HFFc6 (cell line): Measurements from ENCODE around the gene SYN1. TPM values are rescaled to one million over a fixed set of nuclear protein-coding genes. Genes with fewer than 3 reads are reported as not detected.
A peak's percentile ranks its signal among the peaks of the same experiment; 100 is the strongest.

Experiments
- DNase-seq: peaks from one replicate; pipeline ENCODE4 v3.0.0-alpha.2; 2018
- H3K27ac Mint-ChIP-seq: 2 replicates; pipeline ENCODE4 v1.8.0; 2020; ENCODE audit warnings: mild to moderate bottlenecking, mixed read lengths
- H3K27me3 Mint-ChIP-seq: 2 replicates; pipeline ENCODE4 v1.8.0; 2021; ENCODE audit warnings: mild to moderate bottlenecking, moderate library complexity, mixed read lengths; ENCODE audit not compliant: insufficient read depth
- H3K36me3 Mint-ChIP-seq: 2 replicates; pipeline ENCODE4 v1.8.0; 2021; ENCODE audit warnings: low read depth, mixed read lengths
- H3K4me1 Mint-ChIP-seq: 2 replicates; pipeline ENCODE4 v1.8.0; 2020; ENCODE audit warnings: low read depth, mixed read lengths
- H3K4me3 Mint-ChIP-seq: 2 replicates; pipeline ENCODE4 v1.8.0; 2020; ENCODE audit warnings: mild to moderate bottlenecking, moderate library complexity, mixed read lengths
- H3K9me3 Mint-ChIP-seq: 2 replicates; pipeline ENCODE4 v1.8.0; 2020; ENCODE audit warnings: mild to moderate bottlenecking, mixed read lengths
- CTCF ChIP-seq: fragments of 200-600 bp; sonication (generic); IDR thresholded peaks from 2 replicates; pipeline ENCODE4 v1.5.0; 2021; ENCODE audit warnings: antibody characterized with exemption, mild to moderate bottlenecking
- total RNA-seq, 6 experiments: library from RNA; stranded (reverse); fragmentation: NEBNext Ultra II Directional; extraction: Animal tissue kit (Norgen Biotek cat#: 25700); gene quantifications; 2 replicates in 1 of 6; 3 replicates in 5 of 6; pipeline ENCODE4 v1.2.3, GENCODE V29; 2021

Gene SYN1
- total RNA-seq, 6 experiments from 2014 or later, result 0.13 to 0.31 (median 0.19) TPM; not detected in 1

GRCh38 chrX:47581731-47582647 is 37.7 kb downstream of the SYN1 start, which contains the start of gene TIMP1:
TIMP1 (plus strand) TSS chrX:47582436; CDS start chrX:47583416, 980 bp downstream.
- Mint-ChIP-seq H3K4me3 (peak within 1 kb of the TSS; percentile 90), H3K36me3 (peaks cover 13% of the 10 kb centered on the region), H3K27me3 (peaks cover 4% of the 10 kb centered on the region), H3K9me3 (no peaks in the 10 kb centered on the region), H3K4me1 (peaks cover 60% of the 10 kb centered on the region), H3K27ac (peak within 1 kb of the TSS; percentile 89)
- peak; percentile 91 for DNase-seq
- 0 out of 2 replicates have a peak, but pooled peaks have one; percentile 7 for TF ChIP-seq CTCF

DNA sequence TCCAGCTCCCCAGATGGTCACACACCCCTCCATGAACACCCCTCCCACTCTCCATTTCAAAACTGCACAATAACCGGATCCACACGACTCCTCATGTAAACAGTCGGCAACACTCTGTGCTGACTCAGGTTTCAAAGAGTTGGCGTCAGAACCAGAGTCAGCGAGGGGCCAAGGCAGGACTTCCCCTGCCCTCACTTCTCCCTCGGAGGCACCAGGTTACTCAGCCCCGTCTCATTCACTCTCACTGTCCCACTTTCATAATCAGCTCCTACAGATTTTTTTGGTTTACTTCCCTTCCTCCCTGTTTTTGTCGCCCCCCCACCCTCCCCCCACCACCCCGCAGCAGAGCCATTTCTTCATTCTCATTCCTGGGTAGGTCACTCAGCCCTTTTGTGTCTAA is 40.1 kb downstream of the SYN1 start:
- Mint-ChIP-seq H3K27me3 (peaks cover 2% of the 10 kb centered on the region; the same call in 1 of the 2 replicates), H3K36me3 (peaks cover 9% of the 10 kb centered on the region), H3K9me3 (no peaks in the 10 kb centered on the region), H3K27ac (peak overlapping the region; percentile 95), H3K4me1 (peaks cover 53% of the 10 kb centered on the region), H3K4me3 (peak overlapping the region; percentile 81)
- TF ChIP-seq CTCF, result no peak
- peak; percentile 40 for DNase-seq

DNA sequence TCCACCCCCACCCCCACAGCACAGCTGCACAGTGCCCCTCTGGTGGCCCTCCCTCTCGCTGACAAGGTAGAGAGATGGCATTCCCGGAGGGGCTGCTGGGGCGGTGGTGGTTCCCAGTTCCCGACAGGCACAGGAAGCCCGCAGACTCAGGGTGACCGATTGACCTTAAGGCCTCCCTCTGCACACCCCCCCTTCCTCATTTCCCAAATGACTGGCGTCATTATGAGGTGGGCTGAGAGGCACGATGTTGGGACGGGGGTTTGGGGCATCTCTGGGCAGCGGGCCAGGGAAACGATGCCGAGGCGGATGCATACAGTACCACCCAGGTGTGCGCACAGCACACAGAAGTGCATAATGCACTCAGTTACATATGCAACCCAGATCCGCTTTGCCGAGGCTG is 41.0 kb downstream of the SYN1 start:
- no peaks in the 10 kb centered on the region for H3K9me3 Mint-ChIP-seq
- peaks cover 2% of the 10 kb centered on the region; the same call in 1 of the 2 replicates for H3K27me3 Mint-ChIP-seq
- no peak for DNase-seq
- H3K36me3 Mint-ChIP-seq, result peaks cover 4% of the 10 kb centered on the region
- H3K4me1 Mint-ChIP-seq, result peaks cover 46% of the 10 kb centered on the region
- H3K4me3 Mint-ChIP-seq, result no peak overlapping the region
- no peak overlapping the region; the same call in 1 of the 2 replicates for H3K27ac Mint-ChIP-seq
- TF ChIP-seq CTCF, result no peak

GRCh38 chrX:47577901-47578300 is 41.8 kb downstream of the SYN1 start:
- peak overlapping the region; percentile 27; the same call in 1 of the 2 replicates for H3K27ac Mint-ChIP-seq

GRCh38 chrX:47577424-47577823 is 42.2 kb downstream of the SYN1 start:
- DNase-seq, result no peak
- Mint-ChIP-seq H3K36me3 (no peaks in the 10 kb centered on the region), H3K27me3 (peaks cover 2% of the 10 kb centered on the region), H3K9me3 (no peaks in the 10 kb centered on the region), H3K4me3 (no peak overlapping the region), H3K4me1 (peaks cover 54% of the 10 kb centered on the region), H3K27ac (no peak overlapping the region)
- no peak for TF ChIP-seq CTCF

More at GRCh38 chrX:47577901-47578300, 41.8 kb downstream of the SYN1 start:
- TF ChIP-seq CTCF, result no peak
- H3K9me3 Mint-ChIP-seq, result no peaks in the 10 kb centered on the region
- no peaks in the 10 kb centered on the region for H3K36me3 Mint-ChIP-seq
- peaks cover 2% of the 10 kb centered on the region for H3K27me3 Mint-ChIP-seq
- no peak overlapping the region for H3K4me3 Mint-ChIP-seq
- no peak for DNase-seq
- peaks cover 49% of the 10 kb centered on the region for H3K4me1 Mint-ChIP-seq
